ENCODE data around the gene UBE4B.
"Not testable (repeated sequence)": the region's sequence is repeated elsewhere in the genome, so short reads cannot be mapped to it uniquely, and the experiment has no call there.

Gene UBE4B

DNA sequence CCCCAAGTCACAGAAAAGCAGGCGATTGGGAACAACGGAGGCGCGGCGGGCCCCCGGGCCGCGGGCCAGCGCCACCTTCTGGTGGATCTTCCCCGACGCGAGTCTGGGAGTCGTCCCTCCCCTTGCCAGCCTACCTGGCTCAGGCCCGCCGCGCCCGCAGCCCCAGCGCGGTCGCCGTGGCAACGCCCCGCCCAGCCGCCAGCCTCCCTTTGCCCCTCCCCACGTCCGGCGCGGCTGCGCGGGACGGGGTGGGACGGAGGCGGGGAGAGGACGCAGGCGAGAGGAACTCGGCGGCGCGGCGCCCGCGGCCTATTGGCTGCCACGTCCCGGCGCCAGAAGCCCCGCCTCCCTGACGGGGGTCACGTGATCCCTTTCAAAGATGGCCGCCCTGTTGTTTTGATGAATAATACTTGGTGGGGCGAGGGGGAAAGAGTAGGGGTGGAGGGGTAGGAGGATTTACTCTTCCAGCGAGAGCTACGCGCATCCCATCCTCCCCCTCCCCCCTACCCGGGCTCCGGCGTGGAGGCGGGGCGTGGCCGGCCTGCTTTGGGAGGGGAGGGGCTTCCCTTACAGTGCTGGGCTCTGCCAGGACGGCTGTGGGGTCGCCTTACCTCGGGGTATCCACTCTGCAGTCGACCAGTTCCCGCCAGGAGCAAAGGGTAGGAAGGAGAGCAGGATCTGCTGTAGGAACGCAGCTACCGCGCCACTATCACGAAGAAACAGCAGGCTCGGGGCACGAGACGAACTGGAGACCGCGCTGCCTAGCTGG lies at the start of gene UBE4B:
Gene UBE4B (plus strand): TSS at position 369 of the 769 bp plus-strand sequence. CDS start 713 bp downstream, outside the sequence.
- DNase-seq: peak; percentile 100

DNA sequence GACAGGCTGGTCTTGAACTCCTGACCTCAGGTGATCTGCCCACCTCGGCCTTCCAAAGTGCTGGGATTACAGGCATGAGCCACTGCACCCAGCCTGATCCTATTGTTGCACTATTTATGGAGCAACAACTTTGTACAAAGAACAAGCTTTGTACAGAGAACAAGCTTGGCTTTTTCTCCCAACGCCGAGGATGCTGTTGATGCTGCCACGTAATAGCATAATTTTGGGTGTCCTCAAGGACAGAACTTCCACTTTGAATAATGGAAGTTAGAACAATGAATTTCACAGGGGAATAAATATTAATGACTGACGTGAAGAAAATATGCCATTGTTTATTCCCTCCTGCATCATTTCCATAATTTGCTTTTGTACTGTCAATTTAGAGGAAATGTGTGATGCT lies 48.5 kb upstream of the UBE4B start:
- no peak for DNase-seq

DNA sequence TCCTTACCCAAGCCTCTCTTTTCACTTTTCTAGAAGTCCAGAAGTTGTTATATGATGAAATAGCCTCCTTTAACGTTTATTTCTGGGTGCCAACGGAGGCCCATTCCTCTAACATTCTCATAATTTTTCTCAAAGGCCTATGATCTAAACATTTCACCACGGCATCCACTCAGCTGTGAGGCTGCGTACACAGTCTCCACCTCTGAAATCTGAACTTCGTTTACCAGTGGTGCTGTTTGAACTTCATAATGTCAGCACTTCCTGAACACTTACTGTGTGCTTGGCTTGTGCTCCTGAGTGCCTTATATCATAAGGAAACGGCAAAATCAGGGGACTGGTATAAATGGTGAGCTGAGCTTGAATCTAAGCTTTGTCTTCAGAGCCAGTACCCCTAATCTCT lies 47.8 kb upstream of the UBE4B start:
- DNase-seq: no peak

DNA sequence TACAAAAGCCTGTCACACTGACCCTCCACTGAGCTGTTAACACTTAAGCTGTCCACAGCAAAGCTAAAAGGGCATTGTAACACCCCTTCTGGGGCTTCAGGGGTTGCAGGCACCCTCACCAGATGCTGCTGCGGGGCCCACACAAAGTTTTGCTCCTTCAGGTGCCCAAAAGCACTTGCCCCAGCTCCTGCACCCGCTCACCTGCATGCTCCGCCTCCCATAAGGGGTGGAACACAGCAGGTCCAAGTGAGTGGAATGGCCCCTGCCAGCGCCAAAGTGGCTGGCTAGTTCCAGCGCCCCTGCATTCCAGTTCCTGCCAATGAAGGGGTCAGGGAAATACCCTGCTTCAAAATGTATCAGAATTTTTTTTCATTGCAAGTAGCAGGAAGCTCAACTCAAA lies 43.0 kb upstream of the UBE4B start:
- DNase-seq: no peak

DNA sequence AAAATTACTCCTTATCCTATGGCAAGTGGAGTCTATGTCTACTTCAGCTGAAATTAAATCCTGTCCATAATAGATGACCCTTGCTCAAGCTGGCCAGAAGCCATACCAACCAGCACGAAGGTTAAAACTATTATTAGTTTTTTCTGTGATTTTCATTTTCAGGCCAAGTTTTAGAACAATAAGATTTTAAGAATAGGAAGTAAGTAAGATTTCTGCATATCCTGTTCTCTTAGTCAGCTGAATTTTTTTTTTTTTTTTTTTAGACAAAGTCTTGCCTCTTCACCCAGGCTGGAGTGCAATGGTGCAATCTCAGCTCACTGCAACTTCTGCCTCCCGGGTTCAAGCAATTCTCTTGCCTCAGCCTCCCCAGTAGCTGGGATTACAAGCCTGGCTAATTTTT lies 41.8 kb upstream of the UBE4B start:
- peak; percentile 38 for DNase-seq

DNA sequence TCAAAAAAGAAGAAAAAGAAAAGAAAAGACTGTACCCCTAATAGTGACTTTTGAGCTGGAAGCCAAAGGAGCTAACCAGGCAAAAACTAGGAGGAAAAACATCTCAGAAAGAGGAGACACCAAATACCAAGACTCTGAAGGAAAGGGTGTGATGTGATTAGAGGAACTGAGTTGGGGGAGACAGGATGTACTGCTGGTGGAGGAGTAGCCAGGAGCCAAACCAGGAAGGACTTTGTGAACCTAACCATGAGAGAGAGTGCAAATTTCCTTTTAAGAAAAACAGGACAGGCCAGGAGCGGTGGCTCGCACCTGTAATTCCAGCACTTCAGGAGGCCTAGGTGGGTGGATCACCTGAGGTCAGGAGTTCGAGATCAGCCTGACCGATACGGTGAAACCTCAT lies 39.8 kb upstream of the UBE4B start:
- no peak for DNase-seq

DNA sequence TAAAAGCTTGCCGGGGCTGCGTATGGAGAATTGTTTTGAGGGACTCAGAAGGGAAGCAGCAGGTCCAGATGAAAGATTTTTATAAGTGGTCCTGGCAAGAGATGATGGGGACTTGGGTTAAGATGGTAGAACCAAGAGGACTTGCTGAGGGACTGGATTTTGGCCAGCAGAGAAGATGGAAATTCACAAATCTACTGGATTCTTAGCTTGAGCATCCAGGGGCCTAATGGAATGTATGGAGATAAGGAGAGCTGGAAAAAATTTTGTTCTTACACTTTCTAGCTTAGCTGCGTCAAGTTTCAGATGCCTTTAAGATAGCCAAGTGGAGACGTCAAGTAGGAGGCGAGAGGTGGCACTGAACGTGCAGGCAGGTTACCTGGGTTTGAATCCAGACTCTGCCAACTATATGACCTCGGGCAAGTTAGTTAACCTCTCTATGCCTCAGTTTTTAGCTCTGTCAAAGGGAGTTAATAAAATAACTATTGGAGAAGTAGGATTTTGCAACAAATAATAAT lies 39.1 kb upstream of the UBE4B start:
- DNase-seq: no peak

DNA sequence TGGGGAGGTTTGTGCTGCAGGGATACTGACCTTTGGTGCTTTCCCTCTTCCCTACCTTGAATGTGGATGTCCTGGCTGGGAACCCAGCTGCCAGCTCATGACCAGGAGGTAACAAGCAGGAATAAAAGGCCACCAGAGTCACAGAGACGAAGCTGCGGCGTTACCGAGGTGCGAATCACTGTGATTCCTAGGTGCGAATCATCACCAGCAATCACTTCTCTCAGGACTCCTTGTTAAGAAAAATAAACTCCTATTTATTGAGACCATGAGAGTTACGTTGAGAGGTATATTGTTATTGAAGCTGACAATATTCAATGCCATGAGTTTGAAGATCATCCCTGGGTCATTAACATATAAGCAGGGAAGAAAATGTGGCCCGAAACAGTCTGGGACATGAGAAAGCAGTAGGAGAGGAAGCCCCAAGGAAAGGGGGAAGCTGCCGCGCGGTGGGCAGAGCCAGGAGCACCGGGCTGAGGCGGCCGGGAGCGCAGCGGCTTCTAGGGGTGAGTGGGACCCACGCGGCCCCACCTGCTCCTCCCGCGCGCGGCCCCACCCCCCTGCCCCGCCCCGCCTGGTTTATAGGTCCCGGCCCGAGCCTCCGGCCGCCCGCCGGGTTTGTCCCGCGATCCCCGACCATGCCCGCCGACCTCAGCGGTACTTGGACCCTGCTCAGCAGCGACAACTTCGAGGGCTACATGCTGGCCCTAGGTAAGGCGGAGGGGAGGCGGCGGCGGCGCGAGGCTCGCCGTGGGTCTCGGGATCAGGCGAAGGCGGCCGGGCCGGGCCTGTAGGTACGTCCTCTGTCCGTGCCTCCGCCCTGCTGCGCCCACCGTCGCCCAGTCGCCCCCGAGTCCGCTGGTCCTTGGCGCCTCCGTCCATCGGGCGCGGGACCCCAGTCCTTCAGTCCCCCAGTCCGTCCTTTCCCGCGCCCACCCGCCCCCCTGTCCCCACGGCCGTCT lies 35.9 kb upstream of the UBE4B start, which contains the start of gene RBP7:
Gene RBP7 (plus strand): TSS at position 605 of the 959 bp plus-strand sequence. CDS start 31 bp downstream, at position 636.
- DNase-seq: no peak

DNA sequence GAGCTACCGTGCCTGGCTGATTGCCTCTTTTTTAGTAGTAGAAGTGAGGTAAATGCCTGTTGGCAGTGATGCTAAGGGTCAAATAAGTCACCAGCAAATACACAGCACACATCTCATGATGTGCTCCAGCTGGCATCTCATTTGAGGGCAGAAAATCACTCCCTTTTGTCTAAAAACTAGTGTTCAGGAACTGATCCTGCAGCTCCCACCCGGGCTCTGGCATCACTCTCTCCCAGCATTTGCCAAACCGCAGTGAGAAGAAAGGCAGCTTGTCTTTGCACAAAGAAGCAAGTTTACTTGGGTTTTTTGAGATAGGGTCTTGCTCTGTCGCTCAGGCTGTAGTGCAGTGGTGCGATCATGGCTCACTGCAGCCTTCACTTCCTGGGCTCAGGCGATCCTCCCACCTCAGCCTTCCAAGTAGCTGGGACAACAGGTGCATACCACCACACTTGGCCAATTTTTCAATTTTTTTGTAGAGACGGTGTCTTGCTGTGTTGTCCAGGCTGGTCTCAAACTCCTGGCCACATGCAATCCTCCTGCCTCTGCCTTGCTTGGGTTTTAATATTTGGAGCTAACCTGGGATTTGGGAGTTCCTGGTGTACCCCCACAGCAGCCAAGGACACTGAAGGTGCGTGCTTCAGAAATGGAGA lies 31.6 kb upstream of the UBE4B start:
- DNase-seq: no peak

DNA sequence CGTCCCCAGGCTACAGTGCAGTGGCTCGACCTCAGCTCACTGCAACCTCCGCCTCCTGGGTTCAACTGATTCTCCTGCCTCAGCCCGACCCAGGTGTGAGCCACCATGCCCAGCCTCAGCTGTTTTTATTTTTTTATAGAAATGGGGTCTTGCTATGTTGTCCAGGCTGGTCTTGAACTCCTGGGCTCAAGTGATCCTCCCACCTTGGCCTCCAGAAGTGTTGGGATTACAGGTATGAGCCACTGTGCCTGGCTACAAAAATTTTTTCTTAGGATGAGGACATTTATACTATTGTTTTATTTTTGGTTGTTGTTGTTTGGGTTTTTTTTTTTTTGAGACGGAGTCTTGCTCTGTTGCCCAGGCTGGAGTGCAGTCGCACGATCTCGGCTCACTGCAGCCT lies 27.5 kb upstream of the UBE4B start:
- not testable (repeated sequence) for DNase-seq

DNA sequence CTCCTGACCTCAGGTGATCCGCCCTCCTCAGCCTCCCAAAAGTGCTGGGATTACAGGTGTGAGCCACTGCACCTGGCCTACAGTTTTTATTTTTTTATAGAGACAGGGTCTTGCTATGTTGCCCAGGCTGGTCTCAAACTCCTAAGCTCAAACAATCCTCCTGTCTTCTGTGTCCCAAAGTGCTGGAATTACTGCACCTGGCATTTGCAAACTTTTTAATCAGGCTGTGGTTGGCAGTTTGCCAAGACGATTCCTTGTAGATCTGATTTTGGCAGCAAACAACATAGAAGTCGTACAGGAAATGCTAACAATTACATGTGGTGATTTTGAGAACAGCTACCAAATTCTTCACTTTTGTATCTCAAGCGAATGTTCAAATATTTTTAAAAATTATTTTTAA lies 25.6 kb upstream of the UBE4B start:
- peak; percentile 34 for DNase-seq

DNA sequence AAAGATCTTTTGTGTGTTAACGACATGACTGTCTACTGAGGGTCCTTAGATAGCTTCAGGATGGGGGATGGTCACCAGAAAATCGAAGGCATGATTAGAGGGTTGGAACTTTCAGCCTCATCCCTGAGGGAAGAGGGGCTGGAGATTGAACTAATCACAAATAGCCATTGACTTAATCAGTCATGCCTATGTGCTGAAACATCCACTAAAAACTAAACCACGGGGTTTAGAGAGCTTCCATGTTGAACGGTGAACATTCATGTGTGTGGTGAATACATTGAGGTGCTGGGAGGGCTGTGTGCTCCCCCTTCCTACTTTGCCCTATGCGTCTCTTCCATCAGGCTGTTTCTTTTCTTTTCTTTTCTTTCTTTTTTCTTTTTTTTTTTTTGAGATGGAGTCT lies 18.7 kb upstream of the UBE4B start:
- no peak for DNase-seq

DNA sequence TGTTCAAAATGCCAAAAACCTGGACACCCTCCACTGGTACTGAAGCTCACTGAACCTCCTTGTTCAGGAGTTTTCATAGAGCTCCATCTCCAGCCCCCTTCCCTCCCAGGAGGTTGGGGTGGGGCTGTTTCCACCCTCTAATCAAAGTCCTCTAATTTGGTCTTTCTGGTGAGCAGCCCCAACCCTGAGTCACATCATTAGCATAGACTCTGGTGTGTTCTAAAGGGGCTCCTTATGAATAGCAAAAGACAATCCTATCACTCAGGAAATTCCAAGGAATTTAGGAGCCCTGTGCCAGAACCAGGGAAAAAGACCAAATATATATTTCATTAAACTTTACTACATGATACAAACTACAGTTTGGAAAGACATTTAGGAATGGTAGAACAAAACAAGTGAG lies 13.2 kb upstream of the UBE4B start:
- no peak for DNase-seq

DNA sequence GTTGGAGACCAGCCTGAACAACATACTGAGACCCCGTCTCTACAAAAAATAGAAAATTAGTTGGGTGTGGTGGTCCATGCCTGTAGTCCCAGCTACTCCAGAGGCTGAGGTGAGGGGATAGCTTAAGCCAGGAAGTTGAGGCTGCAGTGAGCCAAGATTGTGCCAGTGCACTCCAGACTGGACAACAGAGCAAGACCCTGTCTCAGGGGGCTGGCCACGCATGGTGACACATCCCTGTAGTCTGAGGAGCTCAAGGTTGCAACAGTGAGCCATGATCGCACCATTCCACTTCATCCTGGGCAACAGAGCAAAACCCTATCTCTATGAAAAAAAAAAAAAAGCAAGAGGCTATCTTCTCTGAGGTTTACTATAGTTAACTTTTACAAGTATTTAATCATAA lies 12.7 kb upstream of the UBE4B start:
- DNase-seq: no peak

DNA sequence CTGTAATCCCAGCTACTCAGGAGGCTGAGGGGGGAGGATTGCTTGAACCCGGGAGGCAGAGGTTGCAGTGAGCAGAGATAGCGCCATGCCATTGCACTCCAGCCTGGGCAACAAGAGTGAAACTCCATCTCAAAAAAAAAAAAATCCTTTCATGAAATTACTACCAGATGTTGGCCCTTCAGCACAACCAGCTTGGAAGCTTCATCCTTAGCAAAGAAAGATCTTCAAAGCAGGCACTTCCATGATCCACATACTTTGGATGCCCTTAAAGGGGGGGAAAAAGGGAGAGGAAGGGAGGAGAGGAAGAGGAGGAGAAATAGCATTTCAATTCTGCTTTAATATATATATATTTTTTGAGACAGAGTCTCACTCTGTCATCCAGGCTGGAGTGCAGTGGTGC lies 12.1 kb upstream of the UBE4B start:
- not testable (repeated sequence) for DNase-seq

DNA sequence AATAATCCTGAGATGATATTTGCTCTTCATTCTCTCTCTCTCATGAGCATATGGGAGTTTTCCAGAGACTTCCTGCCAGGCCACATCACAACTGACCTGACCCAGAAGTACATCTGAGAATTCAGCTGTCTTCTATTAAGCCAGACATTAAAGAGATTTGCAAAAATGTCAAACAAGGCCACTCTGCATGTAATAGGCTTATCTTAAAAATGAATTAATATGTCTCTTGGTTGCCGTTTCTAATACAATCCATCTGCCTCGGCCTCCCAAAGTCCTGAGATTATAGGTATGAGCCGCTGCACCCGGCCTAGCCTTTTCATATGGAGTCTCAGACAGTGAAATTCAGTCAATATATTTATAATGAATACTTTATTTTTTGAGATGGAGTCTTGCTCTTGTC lies 10.8 kb upstream of the UBE4B start:
- DNase-seq: not testable (repeated sequence)

DNA sequence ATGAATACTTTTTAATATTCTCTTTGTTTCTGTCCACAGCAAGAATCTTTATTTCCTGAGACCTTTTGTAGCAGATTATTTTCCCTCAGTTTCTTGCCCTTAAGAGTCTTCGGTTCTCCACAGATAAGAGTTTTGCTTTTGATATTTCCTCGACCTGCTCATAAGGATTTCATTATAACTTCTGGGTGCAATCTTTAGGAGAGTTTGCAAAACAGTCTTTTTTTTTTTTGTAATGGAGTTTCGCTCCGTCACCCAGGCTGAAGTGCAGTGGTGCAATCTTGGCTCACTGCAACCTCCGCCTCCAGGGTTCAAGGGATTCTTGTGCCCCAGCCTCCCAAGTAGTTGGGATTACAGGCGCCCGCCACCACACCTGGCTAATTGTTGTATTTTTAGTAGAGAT lies 10.1 kb upstream of the UBE4B start:
- DNase-seq: no peak

DNA sequence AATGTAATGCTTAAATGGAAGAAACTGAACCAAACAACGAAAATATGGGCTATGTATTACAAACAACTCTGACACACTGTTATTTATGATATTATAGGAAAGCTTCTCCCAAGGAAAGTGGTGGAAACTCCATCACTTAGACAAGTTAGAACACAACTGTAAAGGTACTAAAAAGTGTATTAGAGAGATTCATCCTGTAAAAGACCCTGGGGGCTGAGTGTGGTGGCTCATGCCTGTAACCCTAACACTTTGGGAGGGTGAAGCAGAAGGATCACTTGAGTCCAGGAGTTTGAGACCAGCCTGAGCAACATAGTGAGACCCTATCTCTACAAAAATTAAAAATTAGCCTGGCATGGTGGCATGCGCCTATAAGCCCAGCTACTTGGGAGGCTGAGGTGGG lies 7.4 kb upstream of the UBE4B start:
- no peak for DNase-seq

DNA sequence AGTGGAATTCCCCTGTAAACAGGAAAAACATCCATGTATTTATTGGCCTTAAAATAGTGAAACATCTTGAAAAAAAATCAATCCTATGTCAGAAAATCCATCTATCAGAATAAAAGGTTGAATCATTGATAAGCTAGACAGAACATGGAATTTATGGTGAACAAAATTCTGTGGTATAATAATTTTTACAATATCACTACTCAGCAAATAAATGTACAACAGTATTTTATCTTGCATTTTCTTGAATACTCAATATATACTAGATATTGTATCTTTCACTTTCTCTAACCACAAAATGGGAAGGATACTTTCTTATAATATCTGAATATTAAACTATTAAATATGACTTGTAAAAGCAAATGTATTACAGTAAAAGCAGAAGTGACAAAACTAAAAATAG lies 5.7 kb upstream of the UBE4B start:
- DNase-seq: no peak

DNA sequence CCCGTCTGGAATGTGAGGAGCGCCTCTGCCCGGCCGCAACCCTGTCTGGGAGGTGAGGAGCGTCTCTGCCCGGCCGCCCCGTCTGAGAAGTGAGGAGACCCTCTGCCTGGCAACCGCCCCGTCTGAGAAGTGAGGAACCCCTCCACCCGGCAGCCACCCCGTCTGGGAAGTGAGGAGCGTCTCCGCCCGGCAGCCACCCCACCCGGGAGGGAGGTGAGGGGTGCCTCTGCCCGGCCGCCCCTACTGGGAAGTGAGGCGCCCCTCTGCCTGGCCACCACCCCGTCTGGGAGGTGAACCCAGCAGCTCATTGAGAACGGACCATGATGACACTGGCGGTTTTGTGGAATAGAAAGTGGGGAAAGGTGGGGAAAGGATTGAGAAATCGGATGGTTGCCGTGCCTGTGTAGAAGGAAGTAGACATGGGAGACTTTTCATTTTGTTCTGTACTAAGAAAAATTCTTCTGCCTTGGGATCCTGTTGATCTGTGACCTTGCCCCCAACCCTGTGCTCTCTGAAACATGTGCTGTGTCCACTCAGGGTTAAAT lies 3.7 kb upstream of the UBE4B start:
- DNase-seq: not testable (repeated sequence)

DNA sequence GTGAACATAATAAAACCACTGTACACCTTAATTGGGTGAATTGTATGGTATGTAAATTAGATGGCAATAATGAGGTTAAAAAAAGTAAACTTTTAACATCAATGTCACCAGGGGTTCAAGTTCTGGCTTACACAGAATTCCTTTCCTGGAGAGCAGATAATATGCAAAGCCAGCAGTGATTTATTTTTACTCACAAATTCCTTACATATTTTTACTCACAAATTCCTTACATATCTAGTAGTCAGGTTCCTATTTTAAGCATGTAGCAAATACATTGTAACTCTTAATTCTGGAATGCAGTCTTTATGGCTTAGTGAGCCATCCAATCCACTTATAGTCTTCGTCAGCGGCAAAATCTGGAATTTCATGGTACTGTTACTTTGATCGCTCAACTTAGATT lies 1.3 kb upstream of the UBE4B start:
- no peak for DNase-seq

DNA sequence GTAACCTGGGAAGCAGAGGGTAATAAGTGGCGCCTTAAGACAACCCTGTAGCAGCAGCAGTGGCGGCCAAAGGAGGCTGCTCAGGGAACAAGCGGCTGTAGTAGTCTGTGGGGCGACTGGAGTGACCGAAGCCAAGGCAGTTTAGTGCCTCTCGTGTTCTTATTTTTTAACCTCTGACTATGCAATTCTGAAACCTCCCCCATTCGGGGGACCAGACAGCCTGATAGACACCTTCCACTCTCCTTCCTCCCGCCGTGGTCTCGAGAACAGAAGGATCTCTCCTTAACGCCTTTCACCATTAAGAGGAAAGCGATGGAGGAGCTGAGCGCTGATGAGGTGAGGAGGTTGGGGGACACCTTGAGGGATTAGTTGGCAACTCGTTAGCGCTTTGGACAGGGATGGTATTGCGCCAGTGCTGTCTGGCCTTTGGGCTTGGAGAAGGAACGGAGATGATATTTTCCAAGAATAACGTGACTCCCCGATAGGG lies 644 bp downstream of the UBE4B start:
- peak; percentile 64 for DNase-seq

DNA sequence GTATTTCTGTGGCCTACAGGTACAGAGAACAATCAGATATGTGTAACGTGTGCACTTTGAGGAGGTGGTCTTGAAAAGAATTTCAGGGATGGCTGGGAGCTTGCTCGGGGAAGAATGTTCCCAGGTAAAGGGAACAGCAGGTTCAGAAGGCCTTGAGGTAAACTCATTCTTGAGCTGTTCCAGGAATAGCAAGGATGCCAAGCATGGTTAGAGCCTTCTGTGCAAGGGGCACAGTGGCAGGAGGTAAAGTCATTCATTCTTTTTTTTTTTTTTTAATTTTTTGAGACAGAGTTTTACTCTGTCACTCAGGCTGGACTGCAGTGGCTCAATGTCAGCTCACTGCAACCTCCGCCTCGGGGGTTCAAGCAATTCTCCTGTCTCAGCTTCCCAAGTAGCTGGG lies 10.0 kb downstream of the UBE4B start:
- no peak for DNase-seq
